Endothelial cell of umbilical vein (primary cell): Measurements from ENCODE around the gene TPM1. TPM values are rescaled to one million over a fixed set of nuclear protein-coding genes. Genes with fewer than 3 reads are reported as not detected.

Experiments used
- BruUV-seq: library from RNA; stranded (reverse); fragments of 400-500 nt; replicated peaks from 2 replicates; lab custom pipeline; 2021; lab: Mats Ljungman, UMichigan
- CTCF ChIA-PET: fragments of 300-600, 350-600 bp; sonication (Branson Sonifier 250); formaldehyde crosslinking; loops from one replicate; lab custom pipeline; 2021; ENCODE audit warnings: antibody characterized with exemption, inconsistent platforms; lab: Charles Lee
- POLR2A ChIA-PET: fragments of 300-600, 350-600 bp; sonication (Branson Sonifier 250); formaldehyde crosslinking; loops from one replicate; lab custom pipeline; 2021; ENCODE audit warnings: antibody characterized with exemption, inconsistent platforms; lab: Charles Lee
- DNase-seq: peaks from one replicate; pipeline ENCODE4 v3.0.0-alpha.2; 2011; ENCODE audit warnings: low read depth, low spot score
- FAIRE-seq: peaks from 2 replicates; lab custom pipeline; 2011; peaks lifted over from hg19 to GRCh38; lab: Jason Lieb, UNC
- H2AFZ ChIP-seq: 2 replicates; pipeline ENCODE4 v1.6.0; 2012; ENCODE audit warnings: low read depth, low read length, control low read depth, inconsistent platforms
- H3K27ac ChIP-seq: 2 replicates; pipeline ENCODE4 v1.5.1; 2011; ENCODE audit warnings: low read depth, mild to moderate bottlenecking, control low read depth, low read length, moderate library complexity; ENCODE audit not compliant: insufficient read depth
- H3K27me3 ChIP-seq, 2 experiments: 2 replicates each; pipeline versions ENCODE4 v1.6.0 to v1.6.1; 2011; ENCODE audit warnings: low read length in 2 of 2, mixed read lengths in 1 of 2; ENCODE audit not compliant: control insufficient read depth in 2 of 2, insufficient read depth in 2 of 2
- H3K36me3 ChIP-seq, 2 experiments: 2 replicates in 1 of 2; 3 replicates in 1 of 2; pipeline ENCODE4 v1.5.1; 2011; ENCODE audit warnings: low read length in 2 of 2, mild to moderate bottlenecking in 1 of 2, moderate library complexity in 1 of 2; ENCODE audit not compliant: control insufficient read depth in 2 of 2, insufficient read depth in 2 of 2; ENCODE audit errors: extremely low read depth in 1 of 2
- H3K4me1 ChIP-seq: 3 replicates; pipeline ENCODE4 v1.5.1; 2011; ENCODE audit warnings: mild to moderate bottlenecking, low read length; ENCODE audit not compliant: control insufficient read depth, insufficient read depth; ENCODE audit errors: extremely low read depth
- H3K4me2 ChIP-seq: 2 replicates; pipeline ENCODE4 v1.6.1; 2011; ENCODE audit warnings: low read length, control low read depth, mixed read lengths; ENCODE audit not compliant: insufficient read depth
- H3K4me3 ChIP-seq, 3 experiments: fragments of 200-600 bp in 1 of 3; sonication (generic), shearing (Covaris generic) in 1 of 3; replicated peaks in 1 of 3; 2 replicates each; pipeline ENCODE4 v1.5.1; 2011 to 2016; ENCODE audit warnings: control low read depth in 3 of 3, low read length in 3 of 3, mild to moderate bottlenecking in 2 of 3, inconsistent platforms in 1 of 3, low read depth in 1 of 3, moderate library complexity in 1 of 3; ENCODE audit not compliant: insufficient read depth in 1 of 3
- H3K79me2 ChIP-seq: 2 replicates; pipeline ENCODE4 v1.6.0; 2012; ENCODE audit warnings: low read length, inconsistent platforms; ENCODE audit not compliant: control insufficient read depth, insufficient read depth
- H3K9ac ChIP-seq: replicated peaks from 2 replicates; pipeline ENCODE3; 2011; ENCODE audit warnings: low read length, control low read depth; ENCODE audit not compliant: insufficient read depth; ENCODE audit errors: extremely low read depth
- H3K9me1 ChIP-seq: replicated peaks from 3 replicates; pipeline ENCODE4 v1.6.0; 2011; ENCODE audit warnings: mild to moderate bottlenecking, low read length; ENCODE audit not compliant: control insufficient read depth, insufficient read depth; ENCODE audit errors: extremely low read depth
- H3K9me3 ChIP-seq: replicated peaks from 2 replicates; pipeline ENCODE4 v1.5.1; 2012; ENCODE audit warnings: low read length, inconsistent platforms; ENCODE audit not compliant: control insufficient read depth, insufficient read depth
- H4K20me1 ChIP-seq: replicated peaks from 2 replicates; pipeline ENCODE3; 2011; ENCODE audit warnings: mild to moderate bottlenecking, low read length; ENCODE audit not compliant: control insufficient read depth, insufficient read depth; ENCODE audit errors: extremely low read depth
- EZH2 ChIP-seq: IDR thresholded peaks from 2 replicates; pipeline ENCODE4 v1.6.1; 2012; ENCODE audit warnings: borderline replicate concordance, low read depth, mild to moderate bottlenecking, moderate library complexity, low read length, inconsistent platforms; ENCODE audit not compliant: severe bottlenecking
- FOS ChIP-seq: IDR thresholded peaks from 2 replicates; pipeline ENCODE4 v1.6.1; 2011; ENCODE audit warnings: mild to moderate bottlenecking, low read length, moderate library complexity, borderline replicate concordance; ENCODE audit not compliant: insufficient read depth
- GATA2 ChIP-seq: IDR thresholded peaks from 2 replicates; pipeline ENCODE4 v1.7.0; 2011; ENCODE audit warnings: low read depth, mild to moderate bottlenecking, moderate library complexity, mixed read lengths, low read length; ENCODE audit not compliant: insufficient read length, insufficient read depth
- JUN ChIP-seq: IDR thresholded peaks from 2 replicates; pipeline ENCODE4 v1.6.1; 2011; ENCODE audit warnings: borderline replicate concordance, low read depth; ENCODE audit not compliant: insufficient read length, insufficient read depth
- MYC ChIP-seq: IDR thresholded peaks from one replicate; pipeline ENCODE4 v1.6.1; 2011; ENCODE audit warnings: mild to moderate bottlenecking, low read depth, low read length
- POLR2A ChIP-seq: IDR thresholded peaks from 2 replicates; pipeline ENCODE4 v1.6.1; 2012; ENCODE audit warnings: low read depth, mild to moderate bottlenecking, control low read depth, low read length
- POLR2AphosphoS5 ChIP-seq: IDR thresholded peaks from 2 replicates; pipeline ENCODE4 v1.6.1; 2012; ENCODE audit warnings: low read depth, mild to moderate bottlenecking, control low read depth, low read length, moderate library complexity; ENCODE audit not compliant: insufficient read depth
- dilution Hi-C: fragments of 300-500 bp; cut with MboI; formaldehyde crosslinking; loops from one replicate; pipeline ENCODE4 v1.15.0; 2019; ENCODE audit warnings: low sequenced_read_pairs; ENCODE audit not compliant: extremely low pct_ligation_motif_present
- intact Hi-C: fragments of 100-400 bp; cut with micrococcal nuclease; formaldehyde crosslinking; loops from one replicate; pipeline ENCODE4 v1.10.0; 2022
- polyA plus RNA-seq, 4 experiments: library from polyadenylated mRNA; depleted of rRNA in 3 of 4; stranded (reverse) in 3 of 4; unstranded in 1 of 4; fragments of >200 nt; gene quantifications; 2 replicates each; pipeline versions ENCODE4 v1.2.1 to v1.2.3, GENCODE V29; 2011 to 2012; ENCODE audit warnings: missing spikeins in 1 of 4
- total RNA-seq: library from RNA; stranded (reverse); gene quantifications from 2 replicates; pipeline ENCODE4 v1.2.3, GENCODE V29; 2021
- TF ChIP-seq, protein P1 (sequence below): IDR thresholded peaks from 2 replicates; pipeline ENCODE4 v1.6.1; 2011; ENCODE audit not compliant: insufficient read depth, insufficient read length
- TF ChIP-seq, protein P2 (sequence below), 2 donors: IDR thresholded peaks; 1 replicate in 1 of 2; 2 replicates in 1 of 2; pipeline ENCODE4 v1.5.1; 2011; ENCODE audit warnings: low read length in 2 of 2, mild to moderate bottlenecking in 2 of 2, moderate library complexity in 2 of 2, control low read depth in 1 of 2, inconsistent platforms in 1 of 2, low read depth in 1 of 2; ENCODE audit not compliant: insufficient read depth in 1 of 2; ENCODE audit errors: extremely low read depth in 1 of 2

TPM1 gene
- total and polyA plus RNA-seq, 2 donors (not counting 3 experiments of a cell fraction or from before 2014, with no cell fraction given) = 518 to 558 TPM

- intact Hi-C loops = no loop called here
- DNase-seq = no peak
- H3K4me3 ChIP-seq = no peak overlapping the region
- H3K27ac ChIP-seq = no peak overlapping the region
- H4K20me1 ChIP-seq = no peaks in the 10 kb centered on the region
- POLR2A ChIA-PET = no interaction called here
- dilution Hi-C loops = no loop called here
- no peaks in the 10 kb centered on the region for H3K9me3 ChIP-seq
- no peak for FAIRE-seq
- no peak overlapping the region for H2AFZ ChIP-seq
- H3K27me3 ChIP-seq = no peaks in the 10 kb centered on the region
- H3K4me2 ChIP-seq = no peak overlapping the region
- no peaks in the 10 kb centered on the region for H3K36me3 ChIP-seq
- H3K4me1 ChIP-seq = peaks cover 15% of the 10 kb centered on the region
- CTCF ChIA-PET = interaction anchor here (1.5 to 3.7 kb wide), 2 partner anchors 166 to 192 kb away, joined by 3 to 26 read pairs; no protein-coding TSS in a partner anchor
- H3K79me2 ChIP-seq = peaks cover 29% of the 10 kb centered on the region
- BruUV-seq = no TSS peak
- H3K9me1 ChIP-seq = no peaks in the 10 kb centered on the region
- TF ChIP-seq MYC = no peak
- no peak overlapping the region for H3K9ac ChIP-seq
Observed at GRCh38 chr15:63040509-63040908, 2.0 kb upstream of the TPM1 start.

- DNase-seq (no peak), FAIRE-seq (no peak)
- Histone ChIP-seq H3K9me3 (no peaks in the 10 kb centered on the region), H3K9ac (no peak overlapping the region), H3K4me1 (peaks cover 19% of the 10 kb centered on the region), H2AFZ (no peak overlapping the region), H3K27me3 (no peaks in the 10 kb centered on the region), H4K20me1 (no peaks in the 10 kb centered on the region), H3K79me2 (peaks cover 34% of the 10 kb centered on the region), H3K27ac (no peak overlapping the region), H3K4me3 (no peak overlapping the region), H3K9me1 (no peaks in the 10 kb centered on the region), H3K4me2 (no peak overlapping the region), H3K36me3 (no peaks in the 10 kb centered on the region)
- dilution Hi-C loops (no loop called here), intact Hi-C loops (no loop called here)
- no peak for TF ChIP-seq GATA2
- TF ChIP-seq FOS = no peak
- TF ChIP-seq POLR2AphosphoS5 = no peak
- TF ChIP-seq, protein P1, sequence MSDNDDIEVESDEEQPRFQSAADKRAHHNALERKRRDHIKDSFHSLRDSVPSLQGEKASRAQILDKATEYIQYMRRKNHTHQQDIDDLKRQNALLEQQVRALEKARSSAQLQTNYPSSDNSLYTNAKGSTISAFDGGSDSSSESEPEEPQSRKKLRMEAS = no peak
- no peak for TF ChIP-seq EZH2
- TF ChIP-seq, protein P2, sequence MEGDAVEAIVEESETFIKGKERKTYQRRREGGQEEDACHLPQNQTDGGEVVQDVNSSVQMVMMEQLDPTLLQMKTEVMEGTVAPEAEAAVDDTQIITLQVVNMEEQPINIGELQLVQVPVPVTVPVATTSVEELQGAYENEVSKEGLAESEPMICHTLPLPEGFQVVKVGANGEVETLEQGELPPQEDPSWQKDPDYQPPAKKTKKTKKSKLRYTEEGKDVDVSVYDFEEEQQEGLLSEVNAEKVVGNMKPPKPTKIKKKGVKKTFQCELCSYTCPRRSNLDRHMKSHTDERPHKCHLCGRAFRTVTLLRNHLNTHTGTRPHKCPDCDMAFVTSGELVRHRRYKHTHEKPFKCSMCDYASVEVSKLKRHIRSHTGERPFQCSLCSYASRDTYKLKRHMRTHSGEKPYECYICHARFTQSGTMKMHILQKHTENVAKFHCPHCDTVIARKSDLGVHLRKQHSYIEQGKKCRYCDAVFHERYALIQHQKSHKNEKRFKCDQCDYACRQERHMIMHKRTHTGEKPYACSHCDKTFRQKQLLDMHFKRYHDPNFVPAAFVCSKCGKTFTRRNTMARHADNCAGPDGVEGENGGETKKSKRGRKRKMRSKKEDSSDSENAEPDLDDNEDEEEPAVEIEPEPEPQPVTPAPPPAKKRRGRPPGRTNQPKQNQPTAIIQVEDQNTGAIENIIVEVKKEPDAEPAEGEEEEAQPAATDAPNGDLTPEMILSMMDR (IDR thresholded peaks at IDR 0.05; ENCODE audit: extremely low read depth in 1 of 2, insufficient read depth in 1 of 2, low read depth in 1 of 2, low read length in 2 of 2) = no peak
- no peak for TF ChIP-seq MYC
- no peak for TF ChIP-seq POLR2A
- TF ChIP-seq JUN = no peak
- ChIA-PET POLR2A (no interaction called here), CTCF (interaction anchor here (1.5 to 3.7 kb wide), 2 partner anchors 166 to 193 kb away, joined by 3 to 26 read pairs; no protein-coding TSS in a partner anchor)
- no TSS peak for BruUV-seq
Observed at GRCh38 chr15:63040954-63041353, 1.6 kb upstream of the TPM1 start.
